IPS DF 6.9 (cell line): Measurements from ENCODE around the gene ORM2.
"Not testable (repeated sequence)": the region's sequence is repeated elsewhere in the genome, so short reads cannot be mapped to it uniquely, and the experiment has no call there.

Source experiments
- DNase-seq: peaks from one replicate; pipeline ENCODE4 v3.0.0-alpha.2; 2013; ENCODE audit warnings: low read depth, low spot score
- H3K27ac ChIP-seq: one replicate; pipeline ENCODE4 v1.5.1; 2013; ENCODE audit warnings: low read length, control low read depth
- H3K27me3 ChIP-seq: 2 replicates; pipeline ENCODE4 v1.6.1; 2013; ENCODE audit warnings: mild to moderate bottlenecking, low read length; ENCODE audit not compliant: control insufficient read depth, insufficient read depth
- H3K36me3 ChIP-seq: 2 replicates; pipeline ENCODE4 v1.6.1; 2013; ENCODE audit warnings: low read length; ENCODE audit not compliant: control insufficient read depth, insufficient read depth
- H3K4me1 ChIP-seq: 2 replicates; pipeline ENCODE4 v1.6.1; 2013; ENCODE audit warnings: low read length; ENCODE audit not compliant: control insufficient read depth, insufficient read depth
- H3K4me3 ChIP-seq: 2 replicates; pipeline ENCODE4 v1.5.1; 2013; ENCODE audit warnings: mild to moderate bottlenecking, low read length
- H3K9me3 ChIP-seq: 2 replicates; pipeline ENCODE4 v1.6.1; 2013; ENCODE audit warnings: low read length, inconsistent platforms; ENCODE audit not compliant: control insufficient read depth, insufficient read depth
- WGBS: extraction: QIAGEN DNeasy Blood & Tissue Kit; methylation state at CpG from one replicate; pipeline ENCODE4 v1.1.7; 2013; ENCODE audit warnings: mixed read lengths, missing lambda C conversion rate; ENCODE audit not compliant: insufficient read length, insufficient coverage; 5-methylcytosine and 5-hydroxymethylcytosine counted together

Gene ORM2

GRCh38 chr9:114332474-114333040, 2.9 kb downstream of the ORM2 start:
- DNase-seq, H3K27ac ChIP-seq: not testable (repeated sequence)

GRCh38 chr9:114333718-114334117, 4.0 kb downstream of the ORM2 start:
- not testable (repeated sequence) for H3K4me3 ChIP-seq, H3K27me3 ChIP-seq, H3K27ac ChIP-seq, H3K36me3 ChIP-seq, H3K9me3 ChIP-seq, H3K4me1 ChIP-seq, DNase-seq
- no CpG with 5 or more reads among the region's 4 CpGs for WGBS

More at GRCh38 chr9:114332474-114333040, 2.9 kb downstream of the ORM2 start:
- not testable (repeated sequence) for H3K4me3 ChIP-seq, H3K9me3 ChIP-seq, H3K4me1 ChIP-seq, H3K27me3 ChIP-seq, H3K36me3 ChIP-seq
- no CpG with 5 or more reads among the region's 4 CpGs for WGBS

- no peaks in the 10 kb centered on the region for H3K27me3 ChIP-seq
- WGBS: no CpG with 5 or more reads among the region's 9 CpGs
- no peak for DNase-seq
- H3K4me3 ChIP-seq: no peak overlapping the region
- no peak overlapping the region for H3K27ac ChIP-seq
- no peaks in the 10 kb centered on the region for H3K9me3 ChIP-seq
- H3K36me3 ChIP-seq: peaks cover 6% of the 10 kb centered on the region
- H3K4me1 ChIP-seq: no peaks in the 10 kb centered on the region
Observed at GRCh38 chr9:114334490-114334889, 4.8 kb downstream of the ORM2 start.

GRCh38 chr9:114335745-114336144, 6.1 kb downstream of the ORM2 start:
- Histone ChIP-seq H3K4me1 (no peaks in the 10 kb centered on the region), H3K4me3 (no peak overlapping the region), H3K9me3 (no peaks in the 10 kb centered on the region), H3K27me3 (no peaks in the 10 kb centered on the region), H3K27ac (no peak overlapping the region), H3K36me3 (peaks cover 13% of the 10 kb centered on the region)
- no CpG with 5 or more reads among the region's 2 CpGs for WGBS
- no peak for DNase-seq

- H3K27me3 ChIP-seq: no peaks in the 10 kb centered on the region
- no peak overlapping the region for H3K27ac ChIP-seq
- H3K4me3 ChIP-seq: no peak overlapping the region
- WGBS: no CpG with 5 or more reads among the region's 10 CpGs
- peaks cover 13% of the 10 kb centered on the region for H3K36me3 ChIP-seq
- no peaks in the 10 kb centered on the region for H3K4me1 ChIP-seq
- no peak for DNase-seq
- H3K9me3 ChIP-seq: no peaks in the 10 kb centered on the region
Observed at GRCh38 chr9:114336157-114336556, 6.5 kb downstream of the ORM2 start.

- no peaks in the 10 kb centered on the region for H3K4me1 ChIP-seq
- no CpG with 5 or more reads among the region's 23 CpGs for WGBS
- H3K36me3 ChIP-seq: peaks cover 15% of the 10 kb centered on the region
- H3K4me3 ChIP-seq: no peak overlapping the region
- H3K27ac ChIP-seq: no peak overlapping the region
- DNase-seq: no peak
- H3K27me3 ChIP-seq: no peaks in the 10 kb centered on the region
- H3K9me3 ChIP-seq: no peaks in the 10 kb centered on the region
Observed at GRCh38 chr9:114336699-114337395, 7.2 kb downstream of the ORM2 start.

GRCh38 chr9:114338187-114338586, 8.5 kb downstream of the ORM2 start:
- H3K4me1 ChIP-seq: no peaks in the 10 kb centered on the region
- no peak overlapping the region for H3K27ac ChIP-seq
- no peaks in the 10 kb centered on the region for H3K9me3 ChIP-seq
- H3K27me3 ChIP-seq: no peaks in the 10 kb centered on the region
- no CpG with 5 or more reads among the region's 2 CpGs for WGBS
- peaks cover 15% of the 10 kb centered on the region for H3K36me3 ChIP-seq
- H3K4me3 ChIP-seq: no peak overlapping the region
- DNase-seq: no peak

- Histone ChIP-seq H3K36me3 (peaks cover 20% of the 10 kb centered on the region), H3K27ac (no peak overlapping the region), H3K9me3 (no peaks in the 10 kb centered on the region), H3K4me1 (no peaks in the 10 kb centered on the region), H3K27me3 (no peaks in the 10 kb centered on the region), H3K4me3 (no peak overlapping the region)
- WGBS: no CpG with 5 or more reads among the region's 16 CpGs
- DNase-seq: no peak
Observed at GRCh38 chr9:114339130-114339908, 9.7 kb downstream of the ORM2 start.

- Histone ChIP-seq H3K36me3 (peaks cover 24% of the 10 kb centered on the region), H3K4me1 (no peaks in the 10 kb centered on the region), H3K27ac (no peak overlapping the region), H3K9me3 (no peaks in the 10 kb centered on the region), H3K4me3 (no peak overlapping the region), H3K27me3 (no peaks in the 10 kb centered on the region)
- no peak for DNase-seq
- WGBS: no CpG with 5 or more reads among the region's 12 CpGs
Observed at GRCh38 chr9:114341152-114341830, 11.6 kb downstream of the ORM2 start.

- no peak overlapping the region for H3K4me3 ChIP-seq
- H3K27me3 ChIP-seq: no peaks in the 10 kb centered on the region
- DNase-seq: no peak
- H3K9me3 ChIP-seq: no peaks in the 10 kb centered on the region
- no CpG with 5 or more reads among the region's 4 CpGs for WGBS
- H3K4me1 ChIP-seq: no peaks in the 10 kb centered on the region
- no peak overlapping the region for H3K27ac ChIP-seq
- peaks cover 28% of the 10 kb centered on the region for H3K36me3 ChIP-seq
Observed at GRCh38 chr9:114341991-114342390, 12.3 kb downstream of the ORM2 start.
